GM12873 (cell line): ENCODE measurements around the gene ST3GAL3.

ENCODE experiments used
- CTCF ChIP-seq: IDR thresholded peaks from 2 replicates; pipeline ENCODE4 v1.5.1; 2012; ENCODE audit warnings: low read depth, mild to moderate bottlenecking, moderate library complexity, low read length, control low read depth; ENCODE audit not compliant: insufficient read depth; ENCODE audit errors: missing control alignments

Gene ST3GAL3

GRCh38 chr1:43978264-43978550 is 270.9 kb downstream of the ST3GAL3 start:
- no peak for TF ChIP-seq CTCF

GRCh38 chr1:43978551-43979260 is 271.4 kb downstream of the ST3GAL3 start, which contains the start of gene B4GALT2:
B4GALT2 (plus strand) TSS chr1:43979210; CDS start chr1:43981161, 1,951 bp downstream.
- TF ChIP-seq CTCF: no peak

DNA sequence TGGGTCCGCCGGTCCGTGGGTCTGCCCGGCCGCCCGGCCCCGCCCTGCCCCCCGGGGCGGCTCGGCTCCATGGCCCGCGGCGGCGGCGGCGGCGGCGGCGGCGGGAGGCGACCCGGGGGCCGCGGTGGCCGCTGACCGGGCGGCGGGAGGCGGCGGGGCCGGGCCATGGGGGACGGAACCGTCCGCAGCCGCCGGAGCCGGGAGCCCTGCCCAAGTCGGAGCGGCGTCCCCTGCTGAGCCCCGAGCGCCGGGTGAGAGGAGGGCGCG is 271.9 kb downstream of the ST3GAL3 start:
- TF ChIP-seq CTCF: no peak

- TF ChIP-seq CTCF: no peak
Observed at GRCh38 chr1:43979528-43980254, 272.4 kb downstream of the ST3GAL3 start.

GRCh38 chr1:43980255-43981134 is 273.2 kb downstream of the ST3GAL3 start:
- no peak for TF ChIP-seq CTCF
